Stimulated activated CD4-positive, alpha-beta T cell treated with anti-CD3 and anti-CD28 coated beads, Interleukin-4, amount 100 ng/mL, for 48 hours (primary cell): ENCODE measurements around the gene NEDD8.

Source experiments
- DNase-seq, 2 donors: peaks; one replicate each; pipeline ENCODE4 v3.0.0-alpha.2; 2020; ENCODE audit warnings: low read depth in 2 of 2

The NEDD8 gene

DNA sequence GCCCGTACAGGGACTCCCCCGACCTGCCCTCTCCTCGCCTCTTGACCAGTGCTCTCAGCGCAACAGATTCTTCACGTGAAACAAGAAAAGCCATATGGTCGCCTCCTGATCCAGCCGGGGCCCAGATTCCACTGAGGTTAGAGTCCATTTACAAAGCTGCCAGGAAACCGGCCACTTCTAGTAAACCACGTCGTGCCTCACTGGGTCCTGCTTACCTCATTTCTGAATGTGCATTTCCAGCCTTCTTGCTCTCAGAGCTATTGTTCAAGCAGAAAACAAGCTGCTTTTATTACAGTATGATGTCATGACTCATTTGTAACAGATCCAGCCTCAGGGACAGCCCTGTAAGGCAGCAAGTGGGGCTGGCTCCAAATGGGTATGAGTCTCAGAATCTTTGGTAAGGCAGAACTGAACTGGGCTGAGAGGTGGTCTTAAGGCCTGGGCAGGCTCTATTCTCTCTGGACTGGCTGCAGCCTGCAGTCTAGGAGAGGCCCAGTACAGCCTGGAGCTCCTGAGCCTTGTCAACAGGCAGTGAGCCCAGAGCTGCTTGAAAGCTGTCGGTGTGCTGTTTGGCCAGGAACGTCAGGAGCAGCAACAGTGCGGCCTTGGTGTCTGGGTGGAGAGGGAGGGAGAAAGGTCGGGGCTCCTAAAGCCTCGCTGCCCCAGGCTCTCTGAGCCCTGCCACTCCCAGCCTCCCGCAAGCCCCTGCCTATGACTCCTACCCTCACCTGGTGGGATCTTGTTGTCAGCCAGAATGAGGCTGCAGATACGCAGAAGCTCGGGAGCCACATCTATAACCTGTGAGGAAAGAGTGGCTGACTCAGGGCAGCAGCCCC, 52.0 kb downstream of the NEDD8 start:
- no peak for DNase-seq

DNA sequence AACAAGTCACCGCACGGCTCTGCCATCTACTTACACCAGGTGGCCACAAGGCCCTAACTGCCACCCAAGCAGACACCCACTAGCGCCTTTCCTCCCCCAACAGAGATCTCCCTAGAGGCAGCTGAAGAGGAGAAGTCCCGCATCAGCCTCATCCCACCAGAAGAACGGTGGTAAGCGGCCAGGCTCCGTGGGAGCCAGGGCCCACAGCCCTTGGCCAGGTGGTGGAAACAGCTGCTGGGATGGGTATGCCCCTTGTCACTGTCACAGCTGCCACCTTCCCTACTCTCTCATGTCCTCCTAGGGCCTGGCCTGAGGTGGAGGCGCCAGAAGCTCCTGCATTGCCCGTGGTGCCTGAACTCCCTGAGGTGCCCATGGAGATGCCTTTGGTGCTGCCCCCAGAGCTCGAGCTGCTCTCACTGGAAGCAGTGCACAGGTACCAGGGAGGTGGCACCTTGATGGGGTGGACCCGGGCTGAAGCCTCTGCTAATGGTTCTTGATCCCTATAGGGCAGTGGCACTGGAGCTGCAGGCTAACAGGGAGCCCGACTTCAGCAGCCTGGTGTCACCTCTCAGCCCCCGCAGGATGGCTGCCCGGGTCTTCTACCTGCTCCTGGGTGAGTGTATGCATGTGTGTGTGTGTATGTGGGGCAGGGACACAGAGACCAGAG, 52.7 kb downstream of the NEDD8 start:
- DNase-seq: no peak

DNA sequence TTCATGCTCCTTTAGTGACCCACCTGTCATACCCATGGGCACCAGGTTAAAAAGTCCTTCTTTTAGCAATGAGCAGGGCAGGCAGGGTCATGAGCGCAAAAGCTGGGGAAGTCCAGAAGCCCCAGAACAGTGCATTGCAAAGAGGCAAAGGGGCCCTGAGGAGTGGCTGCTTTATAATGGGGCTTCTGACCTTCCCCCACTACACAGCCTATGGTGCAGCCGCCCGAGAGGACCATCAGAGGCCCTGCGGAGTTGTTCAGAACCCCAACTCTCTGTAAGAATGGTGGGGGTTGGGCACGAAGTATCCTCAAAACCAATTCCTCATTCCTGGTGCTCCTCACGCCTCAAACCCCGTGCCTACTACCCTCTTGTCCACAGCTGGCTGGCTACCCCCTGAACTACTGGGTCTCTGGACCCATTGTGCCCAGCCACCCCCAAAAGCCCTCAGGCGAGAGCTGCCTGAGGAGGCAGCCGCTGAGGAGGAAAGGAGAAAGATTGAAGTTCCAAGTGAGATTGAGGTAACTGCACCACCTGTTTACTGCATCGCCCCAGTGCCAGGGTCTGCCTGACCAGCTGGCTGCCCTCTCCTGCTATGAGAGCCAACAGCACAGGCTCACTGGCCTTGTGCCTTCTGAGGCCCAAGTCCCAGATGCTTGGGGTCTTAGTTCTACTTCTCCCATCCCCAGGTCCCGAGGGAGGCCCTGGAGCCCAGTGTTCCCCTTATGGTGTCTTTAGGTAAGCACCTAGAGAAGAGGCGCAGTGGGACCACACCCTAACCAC, 53.6 kb downstream of the NEDD8 start:
- DNase-seq: no peak

DNA sequence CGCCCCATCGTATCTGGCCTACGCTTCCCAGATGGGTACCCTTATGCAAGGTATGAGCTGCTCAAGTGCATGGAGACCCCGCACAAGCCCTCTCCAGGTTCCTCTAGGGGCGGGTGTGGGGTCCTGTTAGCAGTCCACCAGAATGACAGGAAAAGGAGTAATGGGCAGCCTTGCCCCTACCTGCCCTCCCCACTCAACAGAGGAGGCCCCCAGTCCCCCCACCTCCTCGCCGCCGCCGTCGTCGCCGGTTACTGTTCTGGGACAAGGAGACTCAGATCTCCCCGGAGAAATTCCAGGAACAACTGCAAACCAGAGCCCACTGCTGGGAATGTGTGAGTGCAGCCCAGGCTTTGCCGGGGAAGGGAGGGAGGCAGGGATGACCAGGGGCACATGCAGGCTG, 54.3 kb downstream of the NEDD8 start:
- no peak for DNase-seq

DNA sequence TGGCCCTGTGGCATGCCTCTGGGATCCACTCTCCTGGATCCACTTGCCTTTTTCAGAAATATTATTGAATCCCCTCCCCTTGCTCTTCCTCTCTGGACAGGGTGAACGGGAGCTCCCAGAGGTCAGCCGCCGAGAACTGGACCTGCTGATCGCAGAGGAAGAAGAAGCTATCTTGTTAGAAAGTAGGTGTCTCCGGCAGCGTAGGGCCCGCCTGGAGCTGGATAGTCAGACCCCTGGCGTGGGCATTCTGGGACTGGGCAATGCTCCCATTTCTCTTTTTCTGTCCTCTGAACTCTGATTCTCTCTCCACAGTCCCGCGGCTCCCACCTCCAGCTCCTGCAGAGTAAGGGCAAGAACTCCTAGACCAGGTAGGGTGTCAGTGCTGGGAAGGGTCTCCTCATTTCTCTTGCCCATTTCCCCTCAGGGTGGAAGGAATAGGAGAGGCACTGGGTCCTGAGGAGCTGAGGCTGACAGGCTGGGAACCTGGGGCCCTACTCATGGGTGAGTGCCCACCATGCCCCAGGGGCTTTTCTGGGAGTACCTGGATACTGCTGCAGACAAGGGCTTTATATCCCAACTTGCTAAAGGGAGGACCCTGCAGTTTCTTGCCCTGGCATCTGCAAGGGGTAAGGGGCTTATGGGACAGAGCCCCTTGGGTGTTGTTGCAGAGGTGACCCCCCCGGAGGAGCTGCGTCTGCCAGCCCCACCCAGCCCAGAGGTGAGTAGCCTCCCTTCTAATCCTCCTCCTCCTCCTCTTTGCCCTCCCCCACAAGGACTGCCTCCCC, 54.9 kb downstream of the NEDD8 start:
- DNase-seq: no peak

DNA sequence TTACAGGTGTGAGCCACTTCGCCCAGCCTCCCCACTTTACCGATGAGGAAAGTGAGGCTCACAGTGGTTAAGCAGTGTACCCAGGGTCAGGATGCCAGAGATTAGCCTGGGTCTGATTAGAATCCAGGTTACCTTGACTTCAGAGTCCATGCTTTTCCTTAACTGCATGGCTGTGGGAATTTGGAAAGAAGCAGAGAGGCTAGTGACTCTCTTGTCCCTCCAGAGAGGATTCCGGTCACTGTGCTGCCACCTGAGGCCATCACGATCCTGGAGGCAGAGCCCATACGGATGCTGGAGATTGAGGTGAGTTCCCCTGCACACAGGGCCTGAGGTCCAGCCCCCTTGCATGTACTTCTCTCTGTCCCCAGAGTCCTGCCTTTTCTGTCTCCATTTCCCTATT, 55.6 kb downstream of the NEDD8 start:
- no peak for DNase-seq

DNA sequence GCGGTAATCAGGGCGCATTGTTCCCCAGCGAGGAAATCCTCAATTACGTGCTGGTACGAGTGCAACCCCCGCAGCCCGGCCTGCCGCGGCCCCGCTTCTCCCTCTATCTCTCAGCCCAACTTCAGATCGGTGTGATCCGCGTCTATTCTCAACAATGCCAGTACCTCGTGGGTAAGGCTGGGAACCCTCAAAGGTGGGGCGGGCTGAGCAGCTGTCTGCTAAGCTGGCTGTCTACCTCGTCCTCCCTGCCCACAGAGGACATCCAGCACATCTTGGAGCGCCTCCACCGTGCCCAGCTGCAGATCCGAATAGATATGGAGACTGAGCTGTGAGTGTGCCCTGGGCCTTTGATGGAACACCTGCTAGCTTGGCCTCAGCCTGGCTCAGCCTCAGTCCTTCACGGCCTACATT, 59.3 kb downstream of the NEDD8 start:
- DNase-seq: no peak

DNA sequence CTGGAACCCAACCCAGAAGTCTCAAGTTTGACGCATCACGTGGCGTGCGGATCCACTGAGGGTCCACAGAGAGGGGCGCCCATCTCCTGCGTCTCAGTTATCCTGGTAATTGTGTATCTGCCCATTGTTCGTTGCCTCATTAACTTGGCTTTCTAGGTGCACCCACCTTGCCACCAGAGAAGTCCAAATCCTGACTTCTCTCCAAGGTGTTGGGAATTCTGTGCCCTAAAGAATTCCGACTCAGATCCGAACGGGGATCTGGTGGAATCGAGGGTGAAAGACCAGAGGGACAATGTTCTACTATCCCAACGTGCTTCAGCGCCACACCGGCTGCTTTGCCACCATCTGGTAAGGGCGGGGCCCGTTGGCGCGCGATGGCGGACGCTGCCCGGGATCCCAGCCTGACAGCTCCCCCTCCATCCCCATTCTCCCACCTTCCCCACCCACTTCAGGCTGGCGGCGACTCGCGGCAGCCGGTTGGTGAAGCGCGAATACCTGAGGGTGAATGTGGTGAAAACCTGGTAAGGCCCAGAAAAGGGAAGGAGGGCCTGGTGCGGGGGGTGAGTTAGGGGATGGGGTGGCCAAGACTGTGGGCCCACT, 59.8 kb downstream of the NEDD8 start:
- no peak for DNase-seq

DNA sequence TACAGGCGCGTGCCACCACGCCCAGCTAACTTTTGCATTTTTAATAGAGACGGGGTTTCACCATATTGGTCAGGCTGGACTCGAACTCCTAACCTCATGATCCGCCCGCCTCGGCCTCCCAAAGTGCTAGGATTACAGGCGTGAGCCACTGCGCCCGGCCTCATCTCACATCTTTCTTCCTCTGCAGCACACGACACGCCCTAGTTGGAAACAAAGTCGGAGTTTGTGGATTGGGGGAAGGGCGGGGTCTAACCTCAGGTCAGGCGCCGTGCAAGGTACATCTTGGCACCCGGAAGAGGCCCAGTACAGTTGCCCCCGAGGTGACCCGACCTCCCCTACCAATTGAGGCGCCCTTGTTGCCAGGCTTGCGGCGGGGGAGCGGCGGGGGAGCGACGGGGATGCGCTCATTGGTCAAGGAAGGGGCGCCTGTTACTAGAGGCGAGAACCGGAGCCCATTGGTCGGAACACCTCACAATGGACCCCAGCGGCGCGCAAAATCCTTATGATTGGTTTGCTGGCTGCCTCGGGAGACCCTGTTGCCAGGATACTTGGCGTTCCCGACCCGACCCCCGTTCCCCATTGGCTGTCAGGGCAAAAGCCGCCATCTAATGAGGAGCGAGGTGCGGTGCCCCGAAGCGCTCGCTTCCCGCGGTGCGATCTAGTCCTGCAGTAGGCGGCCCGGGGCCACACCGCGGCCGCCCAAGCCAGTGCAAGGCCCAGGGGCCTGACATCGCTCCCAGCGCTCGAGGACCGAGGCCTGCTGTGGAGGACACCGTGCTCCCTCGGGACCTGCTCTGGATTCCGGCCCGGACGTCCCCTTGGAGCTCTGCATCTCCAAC, 60.5 kb downstream of the NEDD8 start, which contains the start of gene REC8:
TSS of gene REC8 (plus strand) at position 659 of the 839 bp plus-strand sequence. CDS start 473 bp downstream, outside the sequence.
- DNase-seq: peak; percentile 60 to 62

DNA sequence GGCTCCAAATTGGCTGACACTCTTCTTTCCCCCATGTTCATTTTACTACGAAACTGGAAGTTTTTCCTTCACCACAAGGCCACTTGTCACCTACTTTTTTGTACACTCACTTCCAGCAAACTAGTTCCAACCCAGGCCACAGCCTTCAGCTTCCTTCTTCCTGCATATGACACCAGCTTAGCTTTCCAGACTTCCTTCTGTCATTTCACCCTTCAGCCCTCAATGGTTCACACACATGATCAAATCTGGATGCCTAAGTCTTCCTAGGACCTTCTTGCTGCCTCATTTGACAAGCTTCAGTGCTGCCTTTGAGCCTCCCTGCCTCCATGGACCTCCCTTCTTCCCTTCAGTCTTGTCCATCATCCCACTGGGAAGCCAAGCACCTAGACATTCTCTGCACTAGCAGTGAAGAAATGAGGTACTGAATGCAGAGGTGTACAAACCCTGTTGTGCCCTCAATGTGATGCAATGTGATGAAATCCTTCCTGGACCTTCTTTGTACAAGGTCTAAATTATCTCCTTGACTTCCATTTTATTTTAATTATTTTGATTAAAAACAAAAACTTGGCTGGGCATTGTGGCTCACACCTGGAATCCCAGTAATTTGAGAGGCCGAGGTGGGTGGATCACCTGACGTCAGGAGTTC, 64.6 kb downstream of the NEDD8 start:
- DNase-seq: no peak
